ENCODE results near the gene PAGE2B. TPM values are rescaled to one million over a fixed set of nuclear protein-coding genes. Genes with fewer than 3 reads are reported as not detected.
"Not testable (repeated sequence)": the region's sequence is repeated elsewhere in the genome, so short reads cannot be mapped to it uniquely, and the experiment has no call there.

Gene PAGE2B
- total RNA-seq, 2 experiments from 2014 or later, result not detected

DNA sequence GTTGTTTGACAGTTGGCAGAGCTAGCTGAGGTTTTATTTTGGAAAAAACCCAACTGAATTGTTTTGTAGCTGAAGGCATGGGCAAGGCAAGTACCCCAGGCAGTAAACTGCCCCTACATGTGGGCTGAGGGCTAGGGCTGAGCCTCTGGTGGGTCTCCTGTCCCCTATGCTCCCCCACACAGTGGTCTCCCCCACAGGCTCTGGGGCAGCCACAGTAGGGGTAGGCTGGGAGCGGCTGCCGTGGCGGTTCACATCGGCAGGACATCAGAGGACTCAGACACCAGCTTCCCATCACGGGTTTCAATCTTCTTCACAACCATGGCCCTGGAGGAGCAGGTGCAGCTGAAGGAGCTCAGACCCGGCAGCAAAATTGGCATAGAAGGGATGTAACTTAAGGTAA lies 33.3 kb upstream of the PAGE2B start:
- POLR2A ChIA-PET, result no interaction called here
- Histone ChIP-seq H3K9me3 (ENCODE audit: low read length) (no peaks in the 10 kb centered on the region), H3K9me2 (ENCODE audit: insufficient read depth, low read length) (no peaks in the 10 kb centered on the region), H3K79me2 (ENCODE audit: insufficient read depth, low read depth, low read length) (no peaks in the 10 kb centered on the region), H3K27ac (ENCODE audit: low read depth, low read length, poor library complexity, severe bottlenecking) (no peak overlapping the region), H3K36me3 (ENCODE audit: insufficient read depth, low read length) (no peaks in the 10 kb centered on the region), H3K4me3 (ENCODE audit: low read depth, low read length, poor library complexity, severe bottlenecking) (no peak overlapping the region), H3K4me2 (ENCODE audit: low read length) (no peak overlapping the region), H3K4me1 (ENCODE audit: insufficient read depth, low read length, poor library complexity, severe bottlenecking) (no peaks in the 10 kb centered on the region), H2AFZ (ENCODE audit: low read length) (no peak overlapping the region), H4K20me1 (ENCODE audit: insufficient read depth, low read length) (no peaks in the 10 kb centered on the region)
- TF ChIP-seq EZH2phosphoT487 (IDR thresholded peaks at IDR 0.05; ENCODE audit: borderline replicate concordance, low read depth, low read length), result no peak
- TF ChIP-seq, protein P1, sequence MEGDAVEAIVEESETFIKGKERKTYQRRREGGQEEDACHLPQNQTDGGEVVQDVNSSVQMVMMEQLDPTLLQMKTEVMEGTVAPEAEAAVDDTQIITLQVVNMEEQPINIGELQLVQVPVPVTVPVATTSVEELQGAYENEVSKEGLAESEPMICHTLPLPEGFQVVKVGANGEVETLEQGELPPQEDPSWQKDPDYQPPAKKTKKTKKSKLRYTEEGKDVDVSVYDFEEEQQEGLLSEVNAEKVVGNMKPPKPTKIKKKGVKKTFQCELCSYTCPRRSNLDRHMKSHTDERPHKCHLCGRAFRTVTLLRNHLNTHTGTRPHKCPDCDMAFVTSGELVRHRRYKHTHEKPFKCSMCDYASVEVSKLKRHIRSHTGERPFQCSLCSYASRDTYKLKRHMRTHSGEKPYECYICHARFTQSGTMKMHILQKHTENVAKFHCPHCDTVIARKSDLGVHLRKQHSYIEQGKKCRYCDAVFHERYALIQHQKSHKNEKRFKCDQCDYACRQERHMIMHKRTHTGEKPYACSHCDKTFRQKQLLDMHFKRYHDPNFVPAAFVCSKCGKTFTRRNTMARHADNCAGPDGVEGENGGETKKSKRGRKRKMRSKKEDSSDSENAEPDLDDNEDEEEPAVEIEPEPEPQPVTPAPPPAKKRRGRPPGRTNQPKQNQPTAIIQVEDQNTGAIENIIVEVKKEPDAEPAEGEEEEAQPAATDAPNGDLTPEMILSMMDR (conservative IDR thresholded peaks at IDR 0.05; ENCODE audit: low read length), result no peak
- no peak for DNase-seq (ENCODE audit: low spot score)
- no TSS peak for BruUV-seq (replicated peaks)
- CTCF ChIA-PET (ENCODE audit: unreplicated experiment), result no interaction called here
- intact Hi-C loops (cut with micrococcal nuclease; ENCODE audit: unreplicated experiment), result no loop called here

DNA sequence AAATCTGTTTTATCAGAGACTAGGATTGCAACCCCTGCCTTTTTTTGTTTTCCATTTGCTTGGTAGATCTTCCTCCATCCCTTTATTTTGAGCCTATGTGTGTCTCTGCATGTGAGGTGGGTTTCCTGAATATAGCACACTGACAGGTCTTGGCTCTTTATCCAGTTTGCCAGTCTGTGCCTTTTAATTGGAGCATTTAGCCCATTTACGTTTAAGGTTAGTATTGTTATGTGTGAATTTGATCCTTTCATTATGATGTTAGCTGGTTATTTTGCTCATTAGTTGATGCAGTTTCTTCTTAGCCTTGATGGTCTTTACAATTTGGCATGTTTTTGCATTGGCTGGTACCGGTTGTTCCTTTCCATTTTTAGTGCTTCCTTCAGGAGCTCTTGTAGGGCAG lies 24.2 kb upstream of the PAGE2B start:
- H3K9me3 ChIP-seq (ENCODE audit: low read length); H3K27ac ChIP-seq (ENCODE audit: low read depth, low read length, poor library complexity, severe bottlenecking); CTCF ChIA-PET (ENCODE audit: unreplicated experiment); H3K79me2 ChIP-seq (ENCODE audit: insufficient read depth, low read depth, low read length); H3K4me2 ChIP-seq (ENCODE audit: low read length); H4K20me1 ChIP-seq (ENCODE audit: insufficient read depth, low read length); BruUV-seq (replicated peaks); H3K4me3 ChIP-seq (ENCODE audit: low read depth, low read length, poor library complexity, severe bottlenecking); POLR2A ChIA-PET; DNase-seq (ENCODE audit: low spot score); H2AFZ ChIP-seq (ENCODE audit: low read length); H3K4me1 ChIP-seq (ENCODE audit: insufficient read depth, low read length, poor library complexity, severe bottlenecking); H3K36me3 ChIP-seq (ENCODE audit: insufficient read depth, low read length); intact Hi-C loops (cut with micrococcal nuclease; ENCODE audit: unreplicated experiment); H3K9me2 ChIP-seq (ENCODE audit: insufficient read depth, low read length): not testable (repeated sequence)

DNA sequence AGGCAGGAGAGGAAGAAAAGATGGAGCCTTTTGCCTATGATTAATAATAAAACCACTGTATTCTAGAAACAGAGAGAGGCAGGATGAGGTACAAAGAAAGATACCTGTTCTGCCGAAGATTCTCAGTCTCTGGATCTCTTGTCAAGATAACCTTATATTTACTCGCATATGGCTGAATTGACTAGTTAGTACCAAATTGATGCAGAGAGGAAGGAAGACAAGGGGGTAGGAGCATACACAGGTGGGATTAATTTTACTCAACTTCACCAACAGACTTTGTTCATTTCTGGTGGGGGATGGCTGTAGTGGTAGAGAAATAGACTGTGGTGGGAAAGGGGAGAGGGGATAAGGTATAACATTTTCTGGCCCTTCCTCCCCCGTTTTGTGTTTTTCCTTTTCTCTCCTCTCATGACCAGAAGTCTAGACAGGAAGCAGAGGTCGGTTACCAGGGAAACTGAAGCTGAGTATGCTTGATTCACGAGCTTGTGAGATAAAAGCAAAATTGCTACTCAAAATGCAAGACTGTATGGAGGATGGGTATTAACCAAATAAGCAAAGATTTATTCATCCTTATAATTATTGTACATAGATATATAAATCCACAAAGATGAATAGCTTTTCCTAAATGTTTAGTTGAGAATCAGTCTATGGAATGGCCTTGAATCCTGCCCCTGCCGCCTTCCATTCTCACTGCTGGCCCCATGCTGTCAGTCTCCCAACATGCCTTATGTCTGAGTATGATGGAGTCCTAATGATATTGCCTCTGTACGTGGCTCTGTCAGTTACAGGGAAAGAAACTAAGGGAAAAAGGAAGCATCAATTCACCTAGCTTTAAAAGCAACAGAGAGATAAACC lies 17.8 kb upstream of the PAGE2B start:
- no peaks in the 10 kb centered on the region for H4K20me1 ChIP-seq (ENCODE audit: insufficient read depth, low read length)
- ChIA-PET POLR2A (no interaction called here), CTCF (ENCODE audit: unreplicated experiment) (no interaction called here)
- no peaks in the 10 kb centered on the region for H3K4me1 ChIP-seq (ENCODE audit: insufficient read depth, low read length, poor library complexity, severe bottlenecking)
- DNase-seq (ENCODE audit: low spot score), result no peak
- no peak for TF ChIP-seq EZH2phosphoT487 (IDR thresholded peaks at IDR 0.05; ENCODE audit: borderline replicate concordance, low read depth, low read length)
- TF ChIP-seq, protein P1 (conservative IDR thresholded peaks at IDR 0.05; ENCODE audit: low read length), result no peak
- H3K4me2 ChIP-seq (ENCODE audit: low read length), result no peak overlapping the region
- no TSS peak for BruUV-seq (replicated peaks)
- H3K79me2 ChIP-seq (ENCODE audit: insufficient read depth, low read depth, low read length), result no peaks in the 10 kb centered on the region
- H3K4me3 ChIP-seq (ENCODE audit: low read depth, low read length, poor library complexity, severe bottlenecking), result no peak overlapping the region
- no peaks in the 10 kb centered on the region for H3K9me2 ChIP-seq (ENCODE audit: insufficient read depth, low read length)
- no peak overlapping the region for H3K27ac ChIP-seq (ENCODE audit: low read depth, low read length, poor library complexity, severe bottlenecking)
- intact Hi-C loops (cut with micrococcal nuclease; ENCODE audit: unreplicated experiment), result loop anchor here (5.0 kb wide), 1 partner anchor 165 kb away; no protein-coding TSS in a partner anchor
- no peaks in the 10 kb centered on the region for H3K9me3 ChIP-seq (ENCODE audit: low read length)
- H3K36me3 ChIP-seq (ENCODE audit: insufficient read depth, low read length), result no peaks in the 10 kb centered on the region
- no peak overlapping the region for H2AFZ ChIP-seq (ENCODE audit: low read length)
